GM18951 (cell line): ENCODE data around the gene SLC34A1.

Experiments
- POLR2A ChIP-seq: IDR thresholded peaks from 4 replicates; pipeline ENCODE4 v1.6.1; 2011; ENCODE audit warnings: mild to moderate bottlenecking; ENCODE audit not compliant: insufficient read length, insufficient read depth; ENCODE audit errors: extremely low read depth
- in situ Hi-C: fragments of 300-500 bp; cut with MboI; formaldehyde crosslinking; loops from one replicate; pipeline ENCODE4 v1.12.0; 2022; ENCODE audit warnings: low sequenced_read_pairs, mixed read lengths, inconsistent platforms; ENCODE audit not compliant: unreplicated experiment

Gene SLC34A1

GRCh38 chr5:177396807-177397206 lies 12.6 kb downstream of the SLC34A1 start:
- TF ChIP-seq POLR2A, result no peak
- in situ Hi-C loops, result no loop called here

GRCh38 chr5:177397875-177398390 lies 13.7 kb downstream of the SLC34A1 start:
- TF ChIP-seq POLR2A, result no peak
- in situ Hi-C loops, result no loop called here

- in situ Hi-C loops, result no loop called here
Observed at GRCh38 chr5:177399997-177400868, 16.0 kb downstream of the SLC34A1 start, which contains the start of gene PFN3. Gene PFN3 (minus strand): TSS chr5:177400661. CDS start chr5:177400576, 85 bp downstream.

GRCh38 chr5:177402271-177403043 lies 18.2 kb downstream of the SLC34A1 start:
- TF ChIP-seq POLR2A, result no peak
- in situ Hi-C loops, result no loop called here

More at GRCh38 chr5:177399997-177400868, 16.0 kb downstream of the SLC34A1 start, which contains the start of gene PFN3:
- no peak for TF ChIP-seq POLR2A

GRCh38 chr5:177403102-177403791 lies 19.0 kb downstream of the SLC34A1 start:
- in situ Hi-C loops, result no loop called here
- TF ChIP-seq POLR2A, result no peak

- in situ Hi-C loops, result no loop called here
- peak; percentile 33 for TF ChIP-seq POLR2A
Observed at GRCh38 chr5:177403792-177404640, 19.8 kb downstream of the SLC34A1 start.

GRCh38 chr5:177404641-177405179 lies 20.5 kb downstream of the SLC34A1 start:
- no peak for TF ChIP-seq POLR2A
- in situ Hi-C loops, result loop anchor here (5.0 kb wide), 1 partner anchor 48 kb away; no protein-coding TSS in a partner anchor

- no peak for TF ChIP-seq POLR2A
- in situ Hi-C loops, result loop anchor here (5.0 kb wide), 1 partner anchor 47 kb away; no protein-coding TSS in a partner anchor
Observed at GRCh38 chr5:177405312-177405711, 21.1 kb downstream of the SLC34A1 start.

GRCh38 chr5:177405805-177406204 lies 21.6 kb downstream of the SLC34A1 start:
- TF ChIP-seq POLR2A, result no peak
- in situ Hi-C loops, result loop anchor here (5.0 kb wide), 1 partner anchor 46 kb away; no protein-coding TSS in a partner anchor

GRCh38 chr5:177409043-177409801 lies 25.0 kb downstream of the SLC34A1 start, which contains the start of gene F12:
Gene F12 (minus strand): TSS chr5:177409564. CDS start chr5:177409527, 37 bp downstream.
- no peak for TF ChIP-seq POLR2A
- in situ Hi-C loops, result loop anchor here (5.0 kb wide), 1 partner anchor 43 kb away; no protein-coding TSS in a partner anchor

- in situ Hi-C loops, result no loop called here
- TF ChIP-seq POLR2A, result no peak
Observed at GRCh38 chr5:177410575-177410974, 26.3 kb downstream of the SLC34A1 start.
